DND-41 (cell line): ENCODE results near the gene IBTK.
"Not testable (repeated sequence)": the region's sequence is repeated elsewhere in the genome, so short reads cannot be mapped to it uniquely, and the experiment has no call there.

Experiments
- ATAC-seq: fragments of 200-7000 bp; cut with Tn5 transposase; 3 replicates; pipeline ENCODE4 v1.9.1; 2021; ENCODE audit warnings: low read depth; ENCODE audit not compliant: insufficient read depth
- DNase-seq: peaks from one replicate; pipeline ENCODE4 v3.0.0-alpha.2; 2020
- H2AFZ ChIP-seq: 2 replicates; pipeline ENCODE4 v1.6.0; 2012; ENCODE audit warnings: low read depth, low read length
- H3K27ac ChIP-seq: 2 replicates; pipeline ENCODE4 v1.5.1; 2012; ENCODE audit warnings: low read length, inconsistent platforms
- H3K27me3 ChIP-seq: fragments of 200-600 bp; sonication (generic); 2 replicates; pipeline ENCODE4 v1.6.0; 2012; ENCODE audit warnings: low read length, mild to moderate bottlenecking, inconsistent platforms; ENCODE audit not compliant: insufficient read depth, poor library complexity
- H3K36me3 ChIP-seq: 2 replicates; pipeline ENCODE4 v1.5.1; 2012; ENCODE audit warnings: low read length, inconsistent platforms; ENCODE audit not compliant: insufficient read depth
- H3K4me1 ChIP-seq: 2 replicates; pipeline ENCODE4 v1.5.1; 2012; ENCODE audit warnings: mild to moderate bottlenecking, low read length; ENCODE audit not compliant: insufficient read depth
- H3K4me2 ChIP-seq: 2 replicates; pipeline ENCODE4 v1.6.0; 2012; ENCODE audit warnings: mild to moderate bottlenecking, moderate library complexity, low read length, inconsistent platforms; ENCODE audit not compliant: insufficient read depth
- H3K4me3 ChIP-seq, 2 experiments: fragments of 200-600 bp in 1 of 2; shearing (Covaris generic) in 1 of 2; 2 replicates each; pipeline ENCODE4 v1.5.1; 2012 to 2016; ENCODE audit warnings: inconsistent platforms in 2 of 2, low read length in 2 of 2, mild to moderate bottlenecking in 2 of 2, low read depth in 1 of 2, moderate library complexity in 1 of 2
- H3K79me2 ChIP-seq: 2 replicates; pipeline ENCODE4 v1.6.0; 2012; ENCODE audit warnings: low read length, inconsistent platforms; ENCODE audit not compliant: insufficient read depth
- H3K9ac ChIP-seq: 2 replicates; pipeline ENCODE4 v1.6.0; 2012; ENCODE audit warnings: low read depth, mild to moderate bottlenecking, inconsistent platforms, low read length, moderate library complexity
- H3K9me3 ChIP-seq: 2 replicates; pipeline ENCODE4 v1.5.1; 2012; ENCODE audit warnings: low read length, moderate library complexity, mild to moderate bottlenecking, inconsistent platforms; ENCODE audit not compliant: insufficient read depth, severe bottlenecking
- H4K20me1 ChIP-seq: 2 replicates; pipeline ENCODE4 v1.6.0; 2012; ENCODE audit warnings: low read length; ENCODE audit not compliant: insufficient read depth
- CTCF ChIP-seq: IDR thresholded peaks from 2 replicates; pipeline ENCODE4 v1.5.1; 2012; ENCODE audit warnings: borderline replicate concordance, low read length, moderate library complexity, mild to moderate bottlenecking; ENCODE audit not compliant: poor library complexity, severe bottlenecking; ENCODE audit errors: extremely low read depth
- EZH2 ChIP-seq: IDR thresholded peaks from 3 replicates; pipeline ENCODE4 v1.6.1; 2012; ENCODE audit warnings: borderline replicate concordance, low read depth, mild to moderate bottlenecking, moderate library complexity, low read length, inconsistent platforms; ENCODE audit not compliant: severe bottlenecking

Gene IBTK

DNA sequence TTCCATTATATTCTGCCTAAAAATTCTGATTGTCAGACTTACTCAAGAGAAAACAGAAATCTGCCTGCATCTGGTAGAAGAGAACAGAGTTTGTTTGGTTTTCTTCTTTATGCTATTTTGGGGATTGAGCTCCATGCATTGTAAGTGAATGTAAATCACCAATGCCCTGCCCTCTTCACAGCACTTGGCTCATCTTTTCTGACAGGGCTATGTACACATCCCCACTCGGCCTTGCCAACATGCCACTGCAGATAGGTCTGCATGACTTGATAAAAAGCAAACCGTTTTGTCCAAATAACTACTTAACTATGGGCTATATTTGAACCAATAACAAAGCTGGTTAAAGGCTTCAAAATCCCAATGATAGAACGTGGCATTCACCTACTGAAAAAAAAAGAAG, 117.7 kb downstream of the IBTK start:
- no peak overlapping the region for H3K9ac ChIP-seq
- no peaks in the 10 kb centered on the region for H4K20me1 ChIP-seq
- no peak overlapping the region for H3K4me2 ChIP-seq
- no peak overlapping the region for H3K4me3 ChIP-seq
- no peak for ATAC-seq
- no peaks in the 10 kb centered on the region for H3K9me3 ChIP-seq
- no peak overlapping the region for H3K27ac ChIP-seq
- no peaks in the 10 kb centered on the region for H3K79me2 ChIP-seq
- H3K4me1 ChIP-seq: no peaks in the 10 kb centered on the region
- H3K27me3 ChIP-seq: no peaks in the 10 kb centered on the region
- H3K36me3 ChIP-seq: no peaks in the 10 kb centered on the region
- TF ChIP-seq EZH2: no peak
- TF ChIP-seq CTCF: no peak
- no peak for DNase-seq
- H2AFZ ChIP-seq: no peak overlapping the region

- H3K9ac ChIP-seq, H3K4me3 ChIP-seq, H3K27ac ChIP-seq, H4K20me1 ChIP-seq, H3K36me3 ChIP-seq, ATAC-seq, H3K4me1 ChIP-seq, H3K27me3 ChIP-seq, H3K79me2 ChIP-seq, DNase-seq, H2AFZ ChIP-seq, H3K4me2 ChIP-seq, H3K9me3 ChIP-seq: not testable (repeated sequence)
These were observed 118.6 kb downstream of the IBTK start for GRCh38 chr6:82128973-82129372.

DNA sequence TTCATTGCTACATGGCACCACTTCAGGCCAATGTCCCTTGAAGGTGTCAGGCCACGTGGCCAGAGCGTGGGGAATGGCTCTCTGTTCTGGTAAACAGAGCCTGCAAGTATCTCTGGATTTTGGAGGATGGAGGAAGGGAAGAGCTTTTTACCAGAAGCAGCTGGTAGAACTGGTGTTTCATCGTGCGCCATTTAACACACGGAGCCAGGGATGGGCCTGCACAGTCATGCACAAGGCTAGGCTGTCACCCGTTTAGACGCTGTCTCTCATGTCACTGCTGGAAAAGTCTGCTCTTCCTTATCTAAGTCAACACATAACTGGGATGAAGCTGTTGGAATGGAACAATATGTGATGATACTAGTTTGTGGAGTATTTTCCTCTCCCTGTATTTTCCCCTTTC, 123.9 kb downstream of the IBTK start:
- Histone ChIP-seq H3K4me1 (no peaks in the 10 kb centered on the region), H4K20me1 (no peaks in the 10 kb centered on the region), H3K36me3 (no peaks in the 10 kb centered on the region), H3K9ac (no peak overlapping the region), H2AFZ (no peak overlapping the region), H3K79me2 (no peaks in the 10 kb centered on the region), H3K9me3 (no peaks in the 10 kb centered on the region), H3K27ac (no peak overlapping the region), H3K4me2 (no peak overlapping the region), H3K4me3 (no peak overlapping the region), H3K27me3 (no peaks in the 10 kb centered on the region)
- TF ChIP-seq CTCF (no peak), EZH2 (no peak)
- no peak for ATAC-seq
- DNase-seq: no peak
